DMS114 treated with DMSO at 0.1 percent for 48 hours (cell line): ENCODE data around the gene SMIM44.
"Not testable (repeated sequence)": the region's sequence is repeated elsewhere in the genome, so short reads cannot be mapped to it uniquely, and the experiment has no call there.

Experiments used
- DNase-seq: peaks from one replicate; lab custom pipeline; 2025; ENCODE audit not compliant: unreplicated experiment; lab: John Stamatoyannopoulos, UW

SMIM44 gene

GRCh38 chr19:3518255-3518654 lies 35.0 kb upstream of the SMIM44 start:
- no peak for DNase-seq

GRCh38 chr19:3517638-3518037 lies 34.4 kb upstream of the SMIM44 start:
- no peak for DNase-seq

- no peak for DNase-seq
These were observed 33.5 kb upstream of the SMIM44 start for GRCh38 chr19:3516675-3517207.

GRCh38 chr19:3515891-3516422 lies 32.7 kb upstream of the SMIM44 start:
- DNase-seq, result no peak

- DNase-seq, result no peak
These were observed 31.7 kb upstream of the SMIM44 start for GRCh38 chr19:3514930-3515329.

GRCh38 chr19:3513229-3514140 lies 30.2 kb upstream of the SMIM44 start:
- no peak for DNase-seq

GRCh38 chr19:3512562-3513228 lies 29.5 kb upstream of the SMIM44 start:
- DNase-seq, result no peak

- DNase-seq, result no peak
These were observed 28.4 kb upstream of the SMIM44 start for GRCh38 chr19:3511506-3512251.

GRCh38 chr19:3510727-3511126 lies 27.5 kb upstream of the SMIM44 start:
- no peak for DNase-seq

GRCh38 chr19:3509566-3509989 lies 26.3 kb upstream of the SMIM44 start:
- no peak for DNase-seq

- no peak for DNase-seq
These were observed 25.7 kb upstream of the SMIM44 start for GRCh38 chr19:3508771-3509535.

- not testable (repeated sequence) for DNase-seq
These were observed 24.9 kb upstream of the SMIM44 start for GRCh38 chr19:3508121-3508661.

GRCh38 chr19:3507371-3508120 lies 24.3 kb upstream of the SMIM44 start:
- no peak for DNase-seq

- no peak for DNase-seq
These were observed 23.4 kb upstream of the SMIM44 start for GRCh38 chr19:3506384-3507340.

- peak; percentile 80 for DNase-seq
These were observed 22.6 kb upstream of the SMIM44 start, which contains the start of gene FZR1 for GRCh38 chr19:3505598-3506383. Gene FZR1 (plus strand): TSS chr19:3506311. CDS start chr19:3522990, 16,679 bp downstream.

GRCh38 chr19:3504735-3505134 lies 21.5 kb upstream of the SMIM44 start:
- DNase-seq, result no peak

GRCh38 chr19:3503036-3503572 lies 19.9 kb upstream of the SMIM44 start:
- no peak for DNase-seq
